Measurements from ENCODE around the gene NAA38.

GRCh38 chr17:7856811-7857712 is at the start of gene NAA38:
- TF ChIP-seq, protein P1, sequence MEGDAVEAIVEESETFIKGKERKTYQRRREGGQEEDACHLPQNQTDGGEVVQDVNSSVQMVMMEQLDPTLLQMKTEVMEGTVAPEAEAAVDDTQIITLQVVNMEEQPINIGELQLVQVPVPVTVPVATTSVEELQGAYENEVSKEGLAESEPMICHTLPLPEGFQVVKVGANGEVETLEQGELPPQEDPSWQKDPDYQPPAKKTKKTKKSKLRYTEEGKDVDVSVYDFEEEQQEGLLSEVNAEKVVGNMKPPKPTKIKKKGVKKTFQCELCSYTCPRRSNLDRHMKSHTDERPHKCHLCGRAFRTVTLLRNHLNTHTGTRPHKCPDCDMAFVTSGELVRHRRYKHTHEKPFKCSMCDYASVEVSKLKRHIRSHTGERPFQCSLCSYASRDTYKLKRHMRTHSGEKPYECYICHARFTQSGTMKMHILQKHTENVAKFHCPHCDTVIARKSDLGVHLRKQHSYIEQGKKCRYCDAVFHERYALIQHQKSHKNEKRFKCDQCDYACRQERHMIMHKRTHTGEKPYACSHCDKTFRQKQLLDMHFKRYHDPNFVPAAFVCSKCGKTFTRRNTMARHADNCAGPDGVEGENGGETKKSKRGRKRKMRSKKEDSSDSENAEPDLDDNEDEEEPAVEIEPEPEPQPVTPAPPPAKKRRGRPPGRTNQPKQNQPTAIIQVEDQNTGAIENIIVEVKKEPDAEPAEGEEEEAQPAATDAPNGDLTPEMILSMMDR (IDR thresholded peaks at IDR 0.05), result peak; percentile 46 to 67 (median 55)
- TF ChIP-seq POLR2AphosphoS5 (IDR thresholded peaks at IDR 0.05) (peak; percentile 88 to 91), POLR2A (IDR thresholded peaks at IDR 0.05; ENCODE audit: low read depth) (peak; percentile 39)

Data from esophagus muscularis mucosa (tissue), 3 donors.